HepG2 (cell line): ENCODE results near the gene TMEM221. TPM values are rescaled to one million over a fixed set of nuclear protein-coding genes. Genes with fewer than 3 reads are reported as not detected.

Experiments
- ATAC-seq: fragments of 200-7000 bp; cut with Tn5 transposase; 3 replicates; pipeline ENCODE4 v1.9.1; 2020; ENCODE audit warnings: mild to moderate bottlenecking, moderate library complexity
- BruUV-seq: library from RNA; stranded (reverse); fragments of 400-500 nt; replicated peaks from 2 replicates; lab custom pipeline; 2021; lab: Mats Ljungman, UMichigan
- CTCF ChIA-PET: fragments of 300-600 bp; formaldehyde crosslinking; extraction: SDS; loops from one replicate; lab custom pipeline; 2021; ENCODE audit warnings: low total read pairs, inconsistent platforms, low intra/inter-chr PET ratio; lab: Yijun Ruan, JAX
- POLR2A ChIA-PET: fragments of 350-600 bp; sonication (Branson Sonifier 250); formaldehyde crosslinking; loops from one replicate; lab custom pipeline; 2020; ENCODE audit warnings: antibody characterized with exemption, inconsistent platforms; lab: Yijun Ruan, JAX
- DNase-seq: peaks from one replicate; pipeline ENCODE4 v3.0.0-alpha.2; 2015; ENCODE audit warnings: low spot score
- FAIRE-seq: peaks from 3 replicates; lab custom pipeline; 2011; peaks lifted over from hg19 to GRCh38; lab: Jason Lieb, UNC
- H2AFZ ChIP-seq: one replicate; pipeline ENCODE4 v1.6.1; 2011; ENCODE audit warnings: low read length, inconsistent platforms
- H3K27ac ChIP-seq: fragments of 300-600 bp; 3 replicates; pipeline ENCODE4 v1.8.0; 2011; ENCODE audit warnings: mixed run types, mild to moderate bottlenecking, mixed read lengths, low read length, inconsistent platforms; ENCODE audit not compliant: insufficient read depth; ENCODE audit errors: extremely low read length
- H3K27me3 ChIP-seq, 2 experiments: fragments of 200-600 bp in 1 of 2; 2 replicates in 1 of 2; 3 replicates in 1 of 2; pipeline versions ENCODE4 v1.6.0 to v1.8.0; 2011; ENCODE audit warnings: low read length in 2 of 2, mild to moderate bottlenecking in 2 of 2, moderate library complexity in 2 of 2, inconsistent platforms in 1 of 2; ENCODE audit not compliant: insufficient read depth in 2 of 2, control insufficient read depth in 1 of 2
- H3K36me3 ChIP-seq, 2 experiments: fragments of 200-600 bp in 1 of 2; replicated peaks in 1 of 2; 2 replicates in 1 of 2; 3 replicates in 1 of 2; pipeline versions ENCODE4 v1.5.1 to v1.8.0; 2011; ENCODE audit warnings: low read length in 2 of 2, inconsistent platforms in 1 of 2; ENCODE audit not compliant: insufficient read depth in 2 of 2, control insufficient read depth in 1 of 2
- H3K4me1 ChIP-seq: 2 replicates; pipeline ENCODE4 v1.5.1; 2012; ENCODE audit warnings: low read length, inconsistent platforms; ENCODE audit not compliant: insufficient read depth
- H3K4me2 ChIP-seq: 2 replicates; pipeline ENCODE4 v1.6.0; 2011; ENCODE audit warnings: low read depth, low read length, inconsistent platforms
- H3K4me3 ChIP-seq, 3 experiments: fragments of 200-600 bp in 1 of 3; sonication (generic), shearing (Covaris generic) in 1 of 3; replicated peaks in 1 of 3; 2 replicates each; pipeline ENCODE4 v1.5.1; 2011 to 2016; ENCODE audit warnings: low read length in 3 of 3, inconsistent platforms in 2 of 3, low read depth in 2 of 3, mild to moderate bottlenecking in 2 of 3, control low read depth in 1 of 3, mixed read lengths in 1 of 3; ENCODE audit not compliant: insufficient read depth in 1 of 3
- H3K79me2 ChIP-seq: one replicate; pipeline ENCODE4 v1.6.1; 2011; ENCODE audit warnings: low read length, inconsistent platforms; ENCODE audit not compliant: insufficient read depth
- H3K9ac ChIP-seq: 2 replicates; pipeline ENCODE4 v1.6.0; 2011; ENCODE audit warnings: mild to moderate bottlenecking, low read depth, low read length, inconsistent platforms; ENCODE audit not compliant: insufficient read depth
- H3K9me3 ChIP-seq: 2 replicates; pipeline ENCODE4 v1.5.1; 2012; ENCODE audit warnings: mild to moderate bottlenecking, low read length
- H4K20me1 ChIP-seq: 2 replicates; pipeline ENCODE4 v1.6.0; 2011; ENCODE audit warnings: inconsistent platforms, mild to moderate bottlenecking, low read length, moderate library complexity; ENCODE audit not compliant: insufficient read depth
- GABPA ChIP-seq, 2 experiments: IDR thresholded peaks; 2 replicates each; pipeline ENCODE4 v1.6.1; 2011 to 2016; ENCODE audit warnings: low read depth in 2 of 2, low read length in 1 of 2, missing biosample characterization in 1 of 2, missing genetic modification characterization in 1 of 2
- KDM2A ChIP-seq: sonication (generic); formaldehyde crosslinking; IDR thresholded peaks from 2 replicates; pipeline ENCODE4 v1.4.0; 2020; ENCODE audit warnings: low read depth, missing genetic modification reagents, borderline replicate concordance
- MZF1 ChIP-seq: sonication (generic); formaldehyde crosslinking; IDR thresholded peaks from 2 replicates; pipeline ENCODE4 v1.8.1; 2023; ENCODE audit warnings: mild to moderate bottlenecking, missing genetic modification reagents, borderline replicate concordance
- RBFOX2 ChIP-seq: fragments of 200-400 bp; formaldehyde crosslinking; IDR thresholded peaks from 2 replicates; pipeline ENCODE4 v1.6.1; 2017; ENCODE audit warnings: low read depth, mild to moderate bottlenecking, low read length
- SALL1 ChIP-seq: sonication (generic); formaldehyde crosslinking; IDR thresholded peaks from 2 replicates; pipeline ENCODE4 v1.8.0; 2022; ENCODE audit warnings: mild to moderate bottlenecking, missing genetic modification reagents
- STAG1 ChIP-seq: sonication (generic); formaldehyde crosslinking; IDR thresholded peaks from 2 replicates; pipeline ENCODE4 v1.4.0; 2020; ENCODE audit warnings: missing genetic modification reagents
- TEAD3 ChIP-seq: optimal IDR thresholded peaks from 2 replicates; pipeline ENCODE3; 2016; ENCODE audit warnings: borderline replicate concordance
- ZEB1 ChIP-seq: IDR thresholded peaks from 2 replicates; pipeline ENCODE4 v1.6.1; 2012; ENCODE audit warnings: mild to moderate bottlenecking, low read depth, inconsistent platforms; ENCODE audit not compliant: insufficient replicate concordance
- ZNF33A ChIP-seq: sonication (generic); formaldehyde crosslinking; IDR thresholded peaks from 2 replicates; pipeline ENCODE4 v1.5.1; 2020; ENCODE audit warnings: missing genetic modification reagents, mild to moderate bottlenecking, moderate library complexity, borderline replicate concordance
- WGBS: methylation state at CpG from one replicate; pipeline ENCODE4 v1.1.6; 2017; ENCODE audit warnings: low lambda C conversion rate; 5-methylcytosine and 5-hydroxymethylcytosine counted together
- in situ Hi-C: cut with HindIII; loops from 2 replicates; pipeline ENCODE4 v1.10.0; 2017; ENCODE audit warnings: low pct_unique_long_range_greater_than_20kb; ENCODE audit not compliant: extremely low pct_ligation_motif_present
- intact Hi-C: fragments of 100-400 bp; cut with micrococcal nuclease; formaldehyde crosslinking; loops from one replicate; pipeline ENCODE4 v1.10.0; 2022; ENCODE audit not compliant: unreplicated experiment
- polyA plus RNA-seq, 8 experiments: library from polyadenylated mRNA; depleted of rRNA in 3 of 8; stranded (reverse) in 7 of 8; unstranded in 1 of 8; fragments of >200 nt; fragmentation: Illumina TruSeq in 4 of 8; extraction: Trizol in 4 of 8; gene quantifications; 2 replicates each; pipeline versions ENCODE4 v1.2.1 to v1.2.3, GENCODE V29; 2011 to 2016; ENCODE audit warnings: low read depth in 4 of 8, missing spikeins in 1 of 8, mixed read lengths in 1 of 8; ENCODE audit not compliant: insufficient read depth in 1 of 8
- total RNA-seq, 5 experiments: library from RNA; depleted of rRNA; stranded (reverse); fragments of >200 nt; fragmentation: Illumina TruSeq; extraction: Trizol; gene quantifications; 2 replicates each; pipeline ENCODE4 v1.2.3, GENCODE V29; 2016; ENCODE audit warnings: low read depth in 1 of 5

The TMEM221 gene
- total and polyA plus RNA-seq, 2 of the 13 experiments (the other 11 are each of a cell fraction or from before 2014, with no cell fraction given): 0.33 to 0.77 TPM

DNA sequence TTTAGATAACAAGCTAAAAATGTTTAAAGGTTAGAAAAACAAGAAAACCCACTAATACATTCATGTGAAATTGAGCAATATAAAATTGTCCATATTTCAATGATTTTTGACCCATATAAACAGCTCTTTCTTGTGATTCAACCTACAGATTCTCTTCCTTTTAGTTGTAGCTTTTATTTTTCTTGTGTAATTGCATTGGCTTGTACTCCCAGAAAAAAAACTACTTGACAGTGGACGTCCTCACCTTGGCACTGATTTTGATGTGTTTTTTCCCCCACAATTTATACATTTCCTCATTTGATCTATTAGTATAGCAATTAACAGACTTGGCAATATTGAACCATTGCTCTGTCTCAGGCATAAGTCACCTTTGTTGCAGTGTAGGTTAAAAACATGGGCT lies 59.2 kb downstream of the TMEM221 start:
- peaks cover 10% of the 10 kb centered on the region for H3K9me3 ChIP-seq
- POLR2A ChIA-PET: no interaction called here
- H3K9ac ChIP-seq: no peak overlapping the region
- in situ Hi-C loops: loop anchor here (5.0 kb wide), 1 partner anchor 42 kb away; no protein-coding TSS in a partner anchor
- 3% methylated on average over 1 of the region's 1 CpG for WGBS
- no peak for FAIRE-seq
- no peak overlapping the region for H3K4me3 ChIP-seq
- CTCF ChIA-PET: interaction anchor here (2.3 kb wide), 1 partner anchor 43 kb away, joined by 9 read pairs; no protein-coding TSS in a partner anchor
- peaks cover 0 to 1% of the 10 kb centered on the region in 2 experiments; a peak in 1 of 5 replicates for H3K27me3 ChIP-seq
- no peak for DNase-seq
- H3K27ac ChIP-seq: no peak overlapping the region
- peaks cover 8% of the 10 kb centered on the region for H3K4me1 ChIP-seq
- no peak overlapping the region for H2AFZ ChIP-seq
- no peak overlapping the region for H3K4me2 ChIP-seq
- no peaks in the 10 kb centered on the region for H4K20me1 ChIP-seq
- H3K79me2 ChIP-seq: no peaks in the 10 kb centered on the region
- no peak for TF ChIP-seq KDM2A (CRISPR knock-in tag)
- no peak for TF ChIP-seq SALL1 (CRISPR knock-in tag)
- no peak for TF ChIP-seq ZEB1
- no peak for TF ChIP-seq RBFOX2
- no peak for TF ChIP-seq TEAD3
- no peak for TF ChIP-seq ZNF33A
- no peak for TF ChIP-seq GABPA (IDR thresholded peaks at IDR 0.05; ENCODE audit: low read depth, low read length)
- no peak for TF ChIP-seq GABPA (CRISPR knock-in tag; IDR thresholded peaks at IDR 0.05; ENCODE audit: low read depth)
- no peak for TF ChIP-seq MZF1 (CRISPR knock-in tag)
- TF ChIP-seq STAG1: no peak
- BruUV-seq: no TSS peak
- no peaks in the 10 kb centered on the region for H3K36me3 ChIP-seq
- ATAC-seq: no peak
- intact Hi-C loops: loop anchor here (5.0 kb wide), 1 partner anchor 322 kb away; no protein-coding TSS in a partner anchor
